Tibial nerve (tissue), 4 donors: ENCODE data around the gene ATOH8. TPM values are rescaled to one million over a fixed set of nuclear protein-coding genes. Genes with fewer than 3 reads are reported as not detected.

Experiments
- DNase-seq, 2 donors: peaks; one replicate each; pipeline ENCODE4 v3.0.0-alpha.2; 2019; ENCODE audit warnings: low spot score in 2 of 2
- H3K27ac ChIP-seq, 4 donors: fragments of 200-600 bp; sonication (generic) in 3 of 4; one replicate each; pipeline ENCODE4 v1.5.1; 2017 to 2019; ENCODE audit warnings: mild to moderate bottlenecking in 1 of 4
- H3K27me3 ChIP-seq, 2 donors: fragments of 200-600 bp; sonication (generic) in 1 of 2; one replicate each; pipeline versions ENCODE4 v1.5.1 to v1.6.0; 2017 to 2019
- H3K36me3 ChIP-seq, 3 donors: fragments of 200-600 bp; sonication (generic); one replicate each; pipeline ENCODE4 v1.5.1; 2018 to 2019
- H3K4me1 ChIP-seq, 4 donors: fragments of 200-600 bp; sonication (generic) in 3 of 4; one replicate each; pipeline ENCODE4 v1.5.1; 2017 to 2019
- H3K4me3 ChIP-seq, 4 donors: fragments of 200-600 bp; sonication (generic) in 3 of 4; one replicate each; pipeline ENCODE4 v1.5.1; 2017 to 2019; ENCODE audit warnings: mild to moderate bottlenecking in 1 of 4, moderate library complexity in 1 of 4
- H3K9me3 ChIP-seq, 4 donors: fragments of 200-600 bp; sonication (generic) in 3 of 4; one replicate each; pipeline ENCODE4 v1.5.1; 2017 to 2019
- CTCF ChIP-seq, 5 experiments: fragments of 200-600 bp in 3 of 5; fragments of 450-650 bp in 2 of 5; sonication (generic) in 3 of 5; IDR thresholded peaks; one replicate each; pipeline ENCODE4 v1.5.1; 2016 to 2019; ENCODE audit warnings: antibody characterized with exemption in 5 of 5, mild to moderate bottlenecking in 3 of 5, moderate library complexity in 2 of 5
- EP300 ChIP-seq, 2 donors: sonication (generic); formaldehyde crosslinking; IDR thresholded peaks; one replicate each; pipeline ENCODE4 v1.6.1; 2017; ENCODE audit warnings: antibody characterized with exemption in 2 of 2, mild to moderate bottlenecking in 1 of 2
- POLR2A ChIP-seq, 2 donors: fragments of 450-650 bp; IDR thresholded peaks; one replicate each; pipeline ENCODE4 v1.6.1; 2017; ENCODE audit warnings: antibody characterized with exemption in 2 of 2, mild to moderate bottlenecking in 2 of 2, moderate library complexity in 2 of 2
- WGBS, 2 donors: methylation state at CpG; one replicate each; pipeline ENCODE4 v1.1.5; 2018; 5-methylcytosine and 5-hydroxymethylcytosine counted together
- total RNA-seq, 4 donors: library from RNA; depleted of rRNA; stranded (reverse); fragments of >200 nt; gene quantifications; one replicate each; pipeline ENCODE4 v1.1.0, GENCODE V29; 2016

Gene ATOH8
- total RNA-seq, 4 donors from 2014 or later: 98.0 to 170 (median 119) TPM

GRCh38 chr2:85789271-85789670 is 35.5 kb downstream of the ATOH8 start:
- no peak for DNase-seq
- no peaks in the 10 kb centered on the region for H3K27me3 ChIP-seq
- no peak overlapping the region for H3K27ac ChIP-seq
- 92 to 93% methylated on average over 5 of the region's 5 CpGs for WGBS, 2 donors
- no peak overlapping the region for H3K4me3 ChIP-seq
- H3K36me3 ChIP-seq: peaks cover 0 to 48% (median 0%) of the 10 kb centered on the region in 3 donors
- H3K4me1 ChIP-seq: peaks cover 2 to 71% (median 35%) of the 10 kb centered on the region in 4 donors
- no peak for TF ChIP-seq EP300 (IDR thresholded peaks at IDR 0.05)
- H3K9me3 ChIP-seq: no peaks in the 10 kb centered on the region

GRCh38 chr2:85790032-85790431 is 36.2 kb downstream of the ATOH8 start:
- DNase-seq: no peak
- Histone ChIP-seq H3K9me3 (no peaks in the 10 kb centered on the region), H3K36me3 (peaks cover 0 to 48% (median 0%) of the 10 kb centered on the region in 3 donors), H3K4me3 (no peak overlapping the region), H3K4me1 (peaks cover 2 to 71% (median 36%) of the 10 kb centered on the region in 4 donors), H3K27ac (peak overlapping the region in 2 of 4 donors; percentile 58 to 78), H3K27me3 (no peaks in the 10 kb centered on the region)
- 81 to 88% methylated on average over 4 of the region's 4 CpGs for WGBS, 2 donors
- TF ChIP-seq EP300 (IDR thresholded peaks at IDR 0.05): no peak
- TF ChIP-seq POLR2A (IDR thresholded peaks at IDR 0.05): no peak
- no peak for TF ChIP-seq CTCF (IDR thresholded peaks at IDR 0.05)

DNA sequence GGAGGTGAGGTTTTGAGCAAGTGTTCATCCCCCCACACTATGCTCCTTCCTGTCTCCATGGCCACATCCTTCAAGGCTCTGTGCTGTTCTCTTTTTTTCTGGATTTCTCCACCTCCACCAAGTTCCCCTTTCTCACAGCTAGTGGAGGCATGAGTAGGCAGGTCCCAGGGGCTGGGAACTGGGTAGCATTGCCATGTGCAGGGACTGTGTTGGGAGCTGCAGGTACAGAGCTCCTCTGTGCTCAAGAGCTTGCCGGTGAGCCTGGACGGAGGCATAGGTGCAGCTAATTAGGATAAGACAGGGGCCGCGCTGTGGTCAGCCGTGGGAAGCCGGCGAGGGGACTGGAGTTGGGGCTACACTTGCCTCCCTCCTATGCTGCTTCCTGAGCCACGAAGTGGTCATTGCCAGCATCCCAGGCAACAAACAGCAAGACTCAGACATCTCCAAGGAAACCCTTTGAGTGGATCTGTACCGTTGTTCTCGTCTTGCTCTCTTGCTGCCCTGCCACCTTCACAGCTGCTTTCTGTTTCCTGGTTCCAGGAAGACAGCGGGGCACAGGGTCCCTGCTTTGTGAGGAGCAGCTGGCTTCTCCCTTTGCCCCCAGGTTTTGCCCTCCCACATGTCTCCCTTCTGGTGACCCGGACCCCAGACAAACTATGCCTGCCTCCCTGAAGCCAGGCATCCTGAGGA is 36.9 kb downstream of the ATOH8 start:
- peak overlapping the region in 2 of 4 donors; percentile 78 to 92 for H3K27ac ChIP-seq
- H3K4me3 ChIP-seq: no peak overlapping the region
- no peaks in the 10 kb centered on the region for H3K9me3 ChIP-seq
- peaks cover 0 to 48% (median 0%) of the 10 kb centered on the region in 3 donors for H3K36me3 ChIP-seq
- DNase-seq: no peak
- no peak for TF ChIP-seq CTCF (IDR thresholded peaks at IDR 0.05)
- no peak for TF ChIP-seq POLR2A (IDR thresholded peaks at IDR 0.05)
- no peak for TF ChIP-seq EP300 (IDR thresholded peaks at IDR 0.05)
- 77 to 87% methylated on average over 12 of the region's 12 CpGs for WGBS, 2 donors
- peaks cover 2 to 71% (median 36%) of the 10 kb centered on the region in 4 donors for H3K4me1 ChIP-seq
- H3K27me3 ChIP-seq: no peaks in the 10 kb centered on the region

DNA sequence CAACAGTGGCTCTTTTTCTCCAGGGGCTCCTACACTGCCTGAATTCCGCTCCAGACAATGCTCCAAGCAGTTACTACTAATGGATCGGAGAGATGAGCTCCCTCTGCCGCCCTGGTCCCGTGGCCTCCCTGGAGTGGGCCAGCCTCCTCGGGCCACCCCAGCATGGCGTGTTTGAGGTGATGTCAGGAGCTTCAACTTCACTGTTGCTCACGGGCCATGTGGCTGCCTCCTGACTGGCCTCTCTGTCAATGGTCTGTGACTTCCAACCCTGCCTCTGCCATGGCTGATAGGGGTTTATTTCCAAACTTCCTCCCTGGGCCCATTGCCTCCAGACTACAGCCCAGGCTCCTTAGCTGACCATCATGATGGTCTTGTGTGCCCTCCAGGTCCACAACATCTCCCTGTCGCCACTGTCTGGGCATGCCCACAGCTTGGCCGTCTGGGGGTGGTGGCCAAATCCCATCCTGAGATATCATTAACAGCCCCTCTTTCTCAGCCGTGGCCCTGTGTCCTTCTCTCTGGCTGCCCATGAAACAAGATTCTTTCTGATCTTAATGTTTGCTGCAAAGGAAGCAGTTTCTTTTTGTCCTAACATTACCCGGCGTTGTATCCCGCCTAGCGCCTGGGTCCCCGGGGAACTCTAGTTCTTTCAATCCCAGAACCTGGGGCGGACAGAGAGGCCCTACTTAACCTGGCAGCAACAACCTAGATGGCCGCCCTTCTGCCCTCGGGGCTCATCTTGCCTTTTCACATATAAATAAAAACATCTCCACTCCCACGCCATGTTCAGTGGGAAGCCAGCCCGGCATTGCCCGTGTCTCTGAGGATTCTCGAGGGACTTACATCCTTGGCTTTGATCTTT is 38.1 kb downstream of the ATOH8 start:
- H3K4me3 ChIP-seq: no peak overlapping the region
- peak overlapping the region in 2 of 4 donors; percentile 78 to 92 for H3K27ac ChIP-seq
- TF ChIP-seq POLR2A (IDR thresholded peaks at IDR 0.05) (no peak), CTCF (IDR thresholded peaks at IDR 0.05) (no peak), EP300 (IDR thresholded peaks at IDR 0.05) (no peak)
- peaks cover 2 to 71% (median 45%) of the 10 kb centered on the region in 4 donors for H3K4me1 ChIP-seq
- H3K36me3 ChIP-seq: peaks cover 0 to 40% (median 0%) of the 10 kb centered on the region in 3 donors
- H3K27me3 ChIP-seq: no peaks in the 10 kb centered on the region
- H3K9me3 ChIP-seq: no peaks in the 10 kb centered on the region
- 74 to 76% methylated on average over 22 of the region's 22 CpGs for WGBS, 2 donors
- DNase-seq: no peak

DNA sequence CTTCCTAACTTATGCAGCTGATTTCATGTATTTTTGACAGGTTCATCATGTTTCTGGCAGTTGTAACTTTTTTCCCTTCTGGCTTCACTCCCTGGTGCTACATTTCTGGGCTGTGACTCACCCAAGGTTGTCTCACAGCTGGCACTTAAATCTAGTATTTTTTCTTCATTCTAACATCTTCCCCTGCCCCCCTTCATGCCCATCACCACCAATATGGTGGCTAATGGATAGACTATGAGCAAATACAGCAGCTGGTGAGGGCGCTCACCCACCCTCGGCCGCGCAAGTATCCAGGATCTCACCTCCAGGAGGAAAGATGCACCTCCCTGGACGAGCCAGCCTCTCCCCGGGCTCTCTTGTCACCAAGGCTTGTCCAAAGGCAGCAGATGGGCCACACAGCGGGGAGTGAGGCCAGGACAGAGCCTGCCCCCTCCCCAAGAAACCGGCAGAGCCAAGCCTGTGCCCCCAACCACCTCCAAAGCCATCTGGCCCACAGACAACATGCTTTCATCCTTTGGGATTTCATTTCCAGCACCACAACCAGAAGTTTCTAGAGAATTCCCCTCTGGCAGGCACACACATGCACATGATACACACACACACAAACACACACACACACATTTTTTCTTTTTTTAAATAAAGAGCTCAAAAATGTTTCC is 39.1 kb downstream of the ATOH8 start:
- no peak overlapping the region for H3K4me3 ChIP-seq
- DNase-seq: no peak
- peaks cover 0 to 30% (median 0%) of the 10 kb centered on the region in 3 donors for H3K36me3 ChIP-seq
- WGBS, 2 donors: 65 to 68% methylated on average over 8 of the region's 8 CpGs
- peaks cover 2 to 78% (median 51%) of the 10 kb centered on the region in 4 donors for H3K4me1 ChIP-seq
- TF ChIP-seq CTCF (IDR thresholded peaks at IDR 0.05) (no peak), EP300 (IDR thresholded peaks at IDR 0.05) (peak; percentile 13 to 39)
- H3K9me3 ChIP-seq: no peaks in the 10 kb centered on the region
- no peaks in the 10 kb centered on the region for H3K27me3 ChIP-seq
- H3K27ac ChIP-seq: peak overlapping the region; percentile 43 to 92 (median 74)
